A549 (cell line): Measurements from ENCODE around the gene ELL. TPM values are rescaled to one million over a fixed set of nuclear protein-coding genes. Genes with fewer than 3 reads are reported as not detected.

Experiments
- ATAC-seq, 2 experiments: fragments of 200-7000 bp in 1 of 2; fragments of >200 bp in 1 of 2; cut with Nextera tagmentation in 1 of 2; cut with Tn5 transposase in 1 of 2; 3 replicates each; pipeline versions ENCODE4 v1.8.0 to v1.9.1; 2018 to 2020; ENCODE audit warnings: mild to moderate bottlenecking in 1 of 2, moderate library complexity in 1 of 2
- CTCF ChIA-PET: fragments of 300-600 bp; sonication (Branson Sonifier 250); formaldehyde crosslinking; extraction: SDS; loops from one replicate; lab custom pipeline; 2021; ENCODE audit warnings: antibody characterized with exemption, inconsistent platforms; lab: Yijun Ruan, JAX
- POLR2A ChIA-PET: fragments of 350-600 bp; formaldehyde crosslinking; extraction: SDS; loops from one replicate; lab custom pipeline; 2021; ENCODE audit warnings: antibody characterized with exemption, inconsistent platforms; lab: Yijun Ruan, JAX
- DNase-seq, 2 experiments: peaks; one replicate each; pipeline versions ENCODE4 v3.0.0 to v3.0.0-alpha.2; 2011 to 2016; ENCODE audit warnings: low read depth in 1 of 2, low spot score in 1 of 2
- FAIRE-seq: peaks from 2 replicates; lab custom pipeline; 2011; peaks lifted over from hg19 to GRCh38; lab: Jason Lieb, UNC
- H3K27ac ChIP-seq, 2 experiments: fragments of >200 bp; sonication (Bioruptor Twin); formaldehyde crosslinking; 3 replicates each; pipeline ENCODE4 v1.5.1; 2016 to 2017
- H3K4me1 ChIP-seq: fragments of >200 bp; sonication (Bioruptor Twin); formaldehyde crosslinking; 3 replicates; pipeline ENCODE4 v1.6.1; 2016
- H3K4me2 ChIP-seq: fragments of >200 bp; sonication (Bioruptor Twin); formaldehyde crosslinking; 3 replicates; pipeline ENCODE4 v1.6.1; 2016
- H3K4me3 ChIP-seq: fragments of >200 bp; sonication (Bioruptor Twin); formaldehyde crosslinking; 3 replicates; pipeline ENCODE4 v1.5.1; 2016
- H3K9me3 ChIP-seq: fragments of >200 bp; sonication (Bioruptor Twin); formaldehyde crosslinking; 3 replicates; pipeline ENCODE4 v1.6.1; 2016
- CHD2 ChIP-seq: fragments of 150-350 bp; IDR thresholded peaks from 2 replicates; pipeline ENCODE4 v1.6.1; 2014; ENCODE audit warnings: low read length; ENCODE audit not compliant: partially characterized antibody
- CHD4 ChIP-seq: fragments of 200-600 bp; sonication (generic); IDR thresholded peaks from 2 replicates; pipeline ENCODE4 v1.6.1; 2016; ENCODE audit warnings: antibody characterized with exemption, mild to moderate bottlenecking, borderline replicate concordance
- EP300 ChIP-seq, 2 experiments: fragments of >200 bp; sonication (Bioruptor Twin); formaldehyde crosslinking; IDR thresholded peaks; 2 replicates in 1 of 2; 3 replicates in 1 of 2; pipeline ENCODE4 v1.6.1; 2016 to 2017
- FOXS1 ChIP-seq: fragments of 250-450 bp; sonication (Bioruptor Pico); IDR thresholded peaks from 2 replicates; pipeline ENCODE4 v1.5.0; 2020; ENCODE audit warnings: mild to moderate bottlenecking, moderate library complexity
- GATA3 ChIP-seq: IDR thresholded peaks from 2 replicates; pipeline ENCODE4 v1.6.1; 2012; ENCODE audit warnings: borderline replicate concordance
- HDAC2 ChIP-seq: fragments of 200-600 bp; sonication (generic); IDR thresholded peaks from 2 replicates; pipeline ENCODE4 v1.6.1; 2016
- HEYL ChIP-seq: fragments of 250-450 bp; sonication (Bioruptor Pico); IDR thresholded peaks from 2 replicates; pipeline ENCODE4 v1.8.0; 2021; ENCODE audit warnings: mild to moderate bottlenecking, moderate library complexity
- JUNB ChIP-seq: fragments of >200 bp; sonication (Bioruptor Twin); formaldehyde crosslinking; IDR thresholded peaks from 2 replicates; pipeline ENCODE4 v1.6.1; 2016
- KDM1A ChIP-seq: fragments of 200-600 bp; sonication (generic); IDR thresholded peaks from 2 replicates; pipeline ENCODE4 v1.6.1; 2016; ENCODE audit warnings: low read depth, mild to moderate bottlenecking
- MAFK ChIP-seq: fragments of 450-650 bp; IDR thresholded peaks from 2 replicates; pipeline ENCODE4 v1.6.1; 2014; ENCODE audit not compliant: partially characterized antibody
- MAZ ChIP-seq: fragments of 150-350 bp; IDR thresholded peaks from 2 replicates; pipeline ENCODE4 v1.6.1; 2014; ENCODE audit warnings: antibody characterized with exemption, low read depth, low read length, borderline replicate concordance
- NPAS2 ChIP-seq: fragments of 250-450 bp; sonication (Bioruptor Pico); IDR thresholded peaks from 2 replicates; pipeline ENCODE4 v1.8.0; 2022; ENCODE audit warnings: mild to moderate bottlenecking, moderate library complexity, borderline replicate concordance
- RAD21 ChIP-seq, 2 experiments: fragments of >200 bp in 1 of 2; sonication (Bioruptor Twin) in 1 of 2; formaldehyde crosslinking in 1 of 2; IDR thresholded peaks in 1 of 2; conservative IDR thresholded peaks in 1 of 2; 2 replicates in 1 of 2; 3 replicates in 1 of 2; pipeline ENCODE4 v1.6.1; 2012 to 2018; ENCODE audit warnings: inconsistent platforms in 1 of 2
- RCOR1 ChIP-seq: fragments of 150-350 bp; IDR thresholded peaks from 2 replicates; pipeline ENCODE4 v1.6.1; 2014; ENCODE audit warnings: antibody characterized with exemption, low read length, low read depth
- SMC3 ChIP-seq: fragments of >200 bp; sonication (Bioruptor Twin); formaldehyde crosslinking; IDR thresholded peaks from 3 replicates; pipeline ENCODE4 v1.6.1; 2018; ENCODE audit warnings: inconsistent platforms
- ZC3H11A ChIP-seq: fragments of 450-650 bp; IDR thresholded peaks from 2 replicates; pipeline ENCODE4 v1.6.1; 2014; ENCODE audit warnings: antibody characterized with exemption, mild to moderate bottlenecking
- ZFP36 ChIP-seq: fragments of 450-650 bp; IDR thresholded peaks from 2 replicates; pipeline ENCODE4 v1.6.1; 2014; ENCODE audit warnings: borderline replicate concordance; ENCODE audit not compliant: partially characterized antibody
- ZSCAN20 ChIP-seq: fragments of 250-450 bp; sonication (Bioruptor Pico); IDR thresholded peaks from 2 replicates; pipeline ENCODE4 v1.8.0; 2022; ENCODE audit warnings: mild to moderate bottlenecking, moderate library complexity
- WGBS: methylation state at CpG from one replicate; pipeline ENCODE4 v1.1.6; 2017; ENCODE audit errors: missing lambda C conversion rate; 5-methylcytosine and 5-hydroxymethylcytosine counted together
- polyA plus RNA-seq, 4 experiments: library from polyadenylated mRNA; depleted of rRNA in 3 of 4; stranded (reverse); fragments of >200 nt; fragmentation: RNase III in 1 of 4; extraction: RNeasy Plus Mini Kit Qiagen cat#74134 plus additional on column Dnase treatment in 1 of 4; gene quantifications; 2 replicates in 3 of 4; 3 replicates in 1 of 4; pipeline ENCODE4 v1.2.3, GENCODE V29; 2011 to 2017
- TF ChIP-seq, protein P1 (sequence below): fragments of 150-350 bp; IDR thresholded peaks from 2 replicates; pipeline ENCODE4 v1.6.1; 2014; ENCODE audit warnings: low read depth, mild to moderate bottlenecking, low read length
- TF ChIP-seq, protein P2 (sequence below): fragments of 250-450 bp; sonication (Bioruptor Pico); IDR thresholded peaks from 2 replicates; pipeline ENCODE4 v1.5.0; 2021; ENCODE audit warnings: mild to moderate bottlenecking, moderate library complexity, borderline replicate concordance
- TF ChIP-seq, protein P3 (sequence below): IDR thresholded peaks from 2 replicates; pipeline ENCODE4 v1.6.1; 2012

The ELL gene
- polyA plus RNA-seq, 2 of the 4 experiments (the other 2 are of a cell fraction), result 1.6 to 3.6 TPM

- TF ChIP-seq, protein P1, sequence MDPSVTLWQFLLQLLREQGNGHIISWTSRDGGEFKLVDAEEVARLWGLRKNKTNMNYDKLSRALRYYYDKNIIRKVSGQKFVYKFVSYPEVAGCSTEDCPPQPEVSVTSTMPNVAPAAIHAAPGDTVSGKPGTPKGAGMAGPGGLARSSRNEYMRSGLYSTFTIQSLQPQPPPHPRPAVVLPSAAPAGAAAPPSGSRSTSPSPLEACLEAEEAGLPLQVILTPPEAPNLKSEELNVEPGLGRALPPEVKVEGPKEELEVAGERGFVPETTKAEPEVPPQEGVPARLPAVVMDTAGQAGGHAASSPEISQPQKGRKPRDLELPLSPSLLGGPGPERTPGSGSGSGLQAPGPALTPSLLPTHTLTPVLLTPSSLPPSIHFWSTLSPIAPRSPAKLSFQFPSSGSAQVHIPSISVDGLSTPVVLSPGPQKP, result no peak
- TF ChIP-seq KDM1A (peak; percentile 84), ZC3H11A (no peak), CHD4 (peak; percentile 69; the same call in 1 of the 2 replicates), HDAC2 (no peak), SMC3 (peak; percentile 39; the same call in 2 of the 3 replicates), NPAS2 (CRISPR knock-in tag) (no peak), FOXS1 (CRISPR knock-in tag) (no peak), JUNB (no peak), RAD21 (conservative IDR thresholded peaks at IDR 0.05 in 1 of 2, IDR thresholded peaks at IDR 0.05 in 1 of 2) (peak; percentile 29 to 34; a peak in 3 of 5 replicates)
- TF ChIP-seq, protein P2, sequence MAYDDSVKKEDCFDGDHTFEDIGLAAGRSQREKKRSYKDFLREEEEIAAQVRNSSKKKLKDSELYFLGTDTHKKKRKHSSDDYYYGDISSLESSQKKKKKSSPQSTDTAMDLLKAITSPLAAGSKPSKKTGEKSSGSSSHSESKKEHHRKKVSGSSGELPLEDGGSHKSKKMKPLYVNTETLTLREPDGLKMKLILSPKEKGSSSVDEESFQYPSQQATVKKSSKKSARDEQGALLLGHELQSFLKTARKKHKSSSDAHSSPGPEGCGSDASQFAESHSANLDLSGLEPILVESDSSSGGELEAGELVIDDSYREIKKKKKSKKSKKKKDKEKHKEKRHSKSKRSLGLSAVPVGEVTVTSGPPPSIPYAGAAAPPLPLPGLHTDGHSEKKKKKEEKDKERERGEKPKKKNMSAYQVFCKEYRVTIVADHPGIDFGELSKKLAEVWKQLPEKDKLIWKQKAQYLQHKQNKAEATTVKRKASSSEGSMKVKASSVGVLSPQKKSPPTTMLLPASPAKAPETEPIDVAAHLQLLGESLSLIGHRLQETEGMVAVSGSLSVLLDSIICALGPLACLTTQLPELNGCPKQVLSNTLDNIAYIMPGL (CRISPR knock-in tag), result no peak
Observed at GRCh38 chr19:18401580-18402112, 120.2 kb downstream of the ELL start (continued).

GRCh38 chr19:18399008-18399407, 122.9 kb downstream of the ELL start:
- CTCF ChIA-PET, result interaction anchor here (2.1 to 7.5 kb wide), 3 partner anchors 11 to 50 kb away, joined by 17 to 85 read pairs (median 21); no protein-coding TSS in a partner anchor
- 24% methylated on average over 3 of the region's 6 CpGs for WGBS
- Histone ChIP-seq H3K9me3 (no peaks in the 10 kb centered on the region), H3K27ac (peak overlapping the region in 1 of 2 experiments; percentile 91; a peak in 3 of 6 replicates), H3K4me2 (peak overlapping the region; percentile 1; the same call in 1 of the 3 replicates)
- peak in 1 of 2 experiments; percentile 38 for DNase-seq
- TF ChIP-seq ZSCAN20 (CRISPR knock-in tag), result no peak
- no peak for TF ChIP-seq RCOR1
- peak; percentile 73 for TF ChIP-seq MAFK
- TF ChIP-seq GATA3, result no peak
- TF ChIP-seq KDM1A, result no peak
- TF ChIP-seq, all 56 proteins: peak for 1
- FAIRE-seq (no peak), ATAC-seq (no peak)
- H3K4me1 ChIP-seq, result peaks cover 39% of the 10 kb centered on the region
- POLR2A ChIA-PET, result no interaction called here
- no peak overlapping the region for H3K4me3 ChIP-seq

DNA sequence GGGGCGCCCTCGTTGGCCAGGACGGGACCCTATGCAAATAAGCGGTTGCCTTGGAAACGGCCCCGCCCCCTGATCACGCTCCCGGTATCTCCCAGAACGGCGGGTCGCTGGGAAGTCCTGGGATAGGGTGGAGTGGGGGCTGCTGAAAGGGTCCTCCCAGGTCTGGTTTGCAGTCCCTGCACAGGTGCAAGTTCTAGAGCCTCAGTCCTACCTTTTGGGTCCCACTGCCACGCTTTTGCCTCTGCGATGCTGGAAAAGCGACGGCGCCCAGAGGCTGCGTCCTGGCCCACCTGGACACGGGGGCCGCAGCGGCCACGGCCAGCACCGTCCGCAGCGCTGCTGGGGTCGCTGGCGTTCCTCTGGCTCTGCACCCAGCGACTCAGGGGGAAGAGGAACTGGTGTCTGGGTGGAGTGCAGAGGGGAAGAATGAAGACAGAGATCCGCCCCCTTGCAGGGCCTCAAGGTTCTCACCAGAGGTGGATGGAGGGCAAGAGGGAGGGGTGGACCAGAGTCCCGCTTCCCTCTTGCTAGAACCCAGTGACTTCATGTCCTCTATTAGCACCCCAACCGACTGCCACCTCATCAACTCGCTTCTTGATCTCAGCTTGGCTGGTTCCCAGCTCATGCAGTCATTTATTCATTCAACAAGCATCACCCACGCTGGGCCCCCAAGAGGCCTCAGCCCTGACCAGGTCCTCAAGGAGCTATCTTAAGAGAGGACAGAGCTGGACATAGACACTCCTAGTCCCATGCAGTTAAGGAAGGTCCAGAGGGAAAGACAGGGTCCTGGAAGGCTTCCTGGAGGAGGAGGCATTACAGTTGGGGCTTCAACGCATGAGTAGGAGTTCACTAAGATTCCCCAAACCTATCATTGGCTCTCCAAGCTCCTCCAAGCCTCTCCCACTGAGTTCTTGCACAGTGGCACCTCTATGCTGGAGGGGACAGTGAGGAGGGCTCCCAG, 124.3 kb downstream of the ELL start, which contains the start of gene LRRC25:
TSS of gene LRRC25 (minus strand) at position 381 of the 961 bp plus-strand sequence. CDS start 659 bp downstream, outside the sequence.
- Histone ChIP-seq H3K4me2 (no peak within 1 kb of the TSS), H3K27ac (peak within 1 kb of the TSS in 1 of 2 experiments; percentile 91; a peak in 3 of 6 replicates), H3K4me3 (no peak within 1 kb of the TSS)
- POLR2A ChIA-PET, result no interaction called here
- DNase-seq (no peak), ATAC-seq (no peak)
- TF ChIP-seq, protein P3, sequence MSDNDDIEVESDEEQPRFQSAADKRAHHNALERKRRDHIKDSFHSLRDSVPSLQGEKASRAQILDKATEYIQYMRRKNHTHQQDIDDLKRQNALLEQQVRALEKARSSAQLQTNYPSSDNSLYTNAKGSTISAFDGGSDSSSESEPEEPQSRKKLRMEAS, result no peak
- TF ChIP-seq CHD2 (no peak), CHD4 (no peak), HEYL (CRISPR knock-in tag) (no peak), EP300 (IDR thresholded peaks at IDR 0.05) (no peak), ZFP36 (peak; percentile 92), MAZ (no peak)
- TF ChIP-seq, protein P1, result no peak
- TF ChIP-seq, all 56 proteins: peak for 1
- WGBS, result 67% methylated on average over 26 of the region's 33 CpGs
- CTCF ChIA-PET, result interaction anchor here (1.2 to 7.5 kb wide), 5 partner anchors 10 to 64 kb away, joined by 3 to 85 read pairs (median 8); no protein-coding TSS in a partner anchor
- H3K4me1 ChIP-seq, result peaks cover 31% of the 10 kb centered on the region
- H3K9me3 ChIP-seq, result no peaks in the 10 kb centered on the region
- no peak for FAIRE-seq
